ENCODE data around the gene PDE9A.
A peak's percentile ranks its signal among the peaks of the same experiment; 100 is the strongest.

Gene PDE9A

GRCh38 chr21:42635848-42636519, 17.4 kb upstream of the PDE9A start:
- Histone ChIP-seq H3K9me3 (ENCODE audit: control extremely low read depth in 1 of 5, control insufficient read depth in 4 of 5, insufficient read depth in 2 of 5, low read depth in 1 of 5, low read length in 4 of 5) (no peaks in the 10 kb centered on the region), H3K27ac (ENCODE audit: insufficient read depth in 1 of 2, low read depth in 1 of 2, low read length in 2 of 2, poor library complexity in 1 of 2, severe bottlenecking in 2 of 2) (no peak overlapping the region), H3K4me1 (ENCODE audit: control extremely low read depth in 1 of 4, control insufficient read depth in 4 of 4, insufficient read depth in 4 of 4, low read length in 3 of 4) (peaks cover 0 to 21% (median 8%) of the 10 kb centered on the region in 4 experiments), H3K27me3 (replicated peaks in 2 of 5; ENCODE audit: control insufficient read depth in 4 of 5, insufficient read depth in 5 of 5, low read length in 4 of 5) (no peaks in the 10 kb centered on the region), H3K36me3 (ENCODE audit: control insufficient read depth in 4 of 4, insufficient read depth in 4 of 4, low read length in 3 of 4) (no peaks in the 10 kb centered on the region), H3K4me3 (ENCODE audit: control insufficient read depth in 1 of 7, extremely low read depth in 1 of 7, insufficient read depth in 4 of 7, low read depth in 2 of 7, low read length in 6 of 7) (no peak overlapping the region)
- ChIA-PET POLR2A (no interaction called here), CTCF (no interaction called here)
- WGBS (ENCODE audit: insufficient coverage): 95% methylated on average over 6 of the region's 6 CpGs
- DNase-seq: no peak

DNA sequence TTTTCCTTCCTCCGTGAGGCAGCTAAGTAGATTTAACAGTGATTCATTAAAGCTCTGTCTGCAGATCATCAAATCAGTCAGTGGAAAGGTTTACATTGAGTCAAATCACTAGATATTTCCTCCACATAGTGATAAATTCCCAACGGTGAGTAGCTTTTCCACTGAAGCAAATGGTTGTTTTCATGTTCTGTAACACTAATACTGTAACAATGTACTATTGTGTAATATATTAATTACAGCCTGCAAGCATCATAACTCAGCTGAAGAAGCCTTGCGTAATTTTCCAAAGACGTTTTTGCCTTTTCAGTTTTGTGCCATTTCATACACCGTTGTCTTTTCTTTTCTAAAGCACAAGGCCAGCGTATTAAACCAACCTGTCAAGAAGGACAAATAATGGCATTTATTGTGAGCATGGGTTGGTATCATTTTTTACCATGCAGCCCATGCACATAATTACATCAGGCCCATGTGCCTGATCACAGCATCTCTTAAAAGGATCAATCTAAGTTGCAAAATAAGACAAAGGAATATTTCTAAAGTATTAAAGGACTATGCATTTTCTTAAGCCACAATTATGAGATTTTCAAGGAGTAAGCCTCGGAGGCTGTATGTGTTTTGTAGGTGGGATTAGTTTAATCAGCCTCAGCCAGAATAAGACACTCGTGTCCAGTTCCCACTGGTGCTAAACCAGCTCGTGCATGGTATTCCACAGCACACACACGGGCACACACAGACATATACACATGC, 16.7 kb upstream of the PDE9A start:
- Histone ChIP-seq H3K36me3 (ENCODE audit: control insufficient read depth in 4 of 4, insufficient read depth in 4 of 4, low read length in 3 of 4) (no peaks in the 10 kb centered on the region), H3K4me3 (ENCODE audit: control insufficient read depth in 1 of 7, extremely low read depth in 1 of 7, insufficient read depth in 4 of 7, low read depth in 2 of 7, low read length in 6 of 7) (no peak overlapping the region), H3K4me1 (ENCODE audit: control extremely low read depth in 1 of 4, control insufficient read depth in 4 of 4, insufficient read depth in 4 of 4, low read length in 3 of 4) (peaks cover 0 to 21% (median 8%) of the 10 kb centered on the region in 4 experiments), H3K27me3 (replicated peaks in 2 of 5; ENCODE audit: control insufficient read depth in 4 of 5, insufficient read depth in 5 of 5, low read length in 4 of 5) (no peaks in the 10 kb centered on the region), H3K9me3 (ENCODE audit: control extremely low read depth in 1 of 5, control insufficient read depth in 4 of 5, insufficient read depth in 2 of 5, low read depth in 1 of 5, low read length in 4 of 5) (no peaks in the 10 kb centered on the region), H3K27ac (ENCODE audit: insufficient read depth in 1 of 2, low read depth in 1 of 2, low read length in 2 of 2, poor library complexity in 1 of 2, severe bottlenecking in 2 of 2) (no peak overlapping the region)
- CTCF ChIA-PET: interaction anchor here (1.0 kb wide), 1 partner anchor 40 kb away, joined by 3 read pairs; no protein-coding TSS in a partner anchor
- DNase-seq: no peak
- POLR2A ChIA-PET: no interaction called here
- WGBS (ENCODE audit: insufficient coverage): 100% methylated on average over 5 of the region's 10 CpGs

DNA sequence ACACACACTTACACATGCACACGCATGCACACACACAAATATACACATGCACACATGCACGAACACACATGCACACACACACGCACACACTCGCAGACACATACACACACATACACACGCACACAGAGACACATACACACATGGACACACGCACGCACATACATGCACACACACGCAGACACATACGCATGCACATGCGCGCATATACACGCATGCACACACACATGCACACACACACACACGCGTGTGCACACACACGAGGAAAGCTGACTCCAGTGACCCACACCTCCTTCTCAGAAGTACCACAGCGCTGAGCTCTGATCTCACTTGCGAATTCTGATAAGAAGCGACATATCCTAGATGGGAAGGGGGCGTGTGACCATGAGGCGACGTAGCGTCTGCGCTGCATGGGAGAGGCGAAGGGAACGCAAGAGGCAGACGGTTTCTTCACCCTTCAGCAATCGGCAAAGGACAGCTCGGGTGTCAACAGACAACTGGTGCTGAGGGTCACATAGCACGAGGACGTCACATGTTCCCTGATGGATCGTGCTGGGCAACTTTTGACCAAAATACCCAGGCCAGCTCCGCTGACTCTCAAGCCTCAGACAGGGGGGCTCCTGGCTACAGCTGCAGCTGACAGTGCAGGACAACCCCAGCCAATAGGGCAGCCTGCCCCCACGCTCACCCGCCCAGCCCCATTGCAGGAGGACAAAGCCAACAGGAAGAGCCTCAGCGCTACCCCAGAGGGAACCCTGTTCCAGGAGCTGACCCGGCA, 16.0 kb upstream of the PDE9A start:
- H3K4me3 ChIP-seq (ENCODE audit: control insufficient read depth in 1 of 7, extremely low read depth in 1 of 7, insufficient read depth in 4 of 7, low read depth in 2 of 7, low read length in 6 of 7): no peak overlapping the region
- H3K27ac ChIP-seq (ENCODE audit: insufficient read depth in 1 of 2, low read depth in 1 of 2, low read length in 2 of 2, poor library complexity in 1 of 2, severe bottlenecking in 2 of 2): no peak overlapping the region
- no peaks in the 10 kb centered on the region for H3K27me3 ChIP-seq (replicated peaks in 2 of 5; ENCODE audit: control insufficient read depth in 4 of 5, insufficient read depth in 5 of 5, low read length in 4 of 5)
- no peaks in the 10 kb centered on the region for H3K36me3 ChIP-seq (ENCODE audit: control insufficient read depth in 4 of 4, insufficient read depth in 4 of 4, low read length in 3 of 4)
- no peak for DNase-seq
- peaks cover 0 to 21% (median 8%) of the 10 kb centered on the region in 4 experiments for H3K4me1 ChIP-seq (ENCODE audit: control extremely low read depth in 1 of 4, control insufficient read depth in 4 of 4, insufficient read depth in 4 of 4, low read length in 3 of 4)
- no peaks in the 10 kb centered on the region for H3K9me3 ChIP-seq (ENCODE audit: control extremely low read depth in 1 of 5, control insufficient read depth in 4 of 5, insufficient read depth in 2 of 5, low read depth in 1 of 5, low read length in 4 of 5)
- WGBS (ENCODE audit: insufficient coverage): 91% methylated on average over 33 of the region's 36 CpGs
- POLR2A ChIA-PET: no interaction called here
- CTCF ChIA-PET: interaction anchor here (1.0 kb wide), 1 partner anchor 41 kb away, joined by 3 read pairs; no protein-coding TSS in a partner anchor

GRCh38 chr21:42638266-42638863, 15.1 kb upstream of the PDE9A start:
- DNase-seq: no peak
- 64% methylated on average over 14 of the region's 19 CpGs for WGBS (ENCODE audit: insufficient coverage)
- peaks cover 0 to 21% (median 8%) of the 10 kb centered on the region in 4 experiments for H3K4me1 ChIP-seq (ENCODE audit: control extremely low read depth in 1 of 4, control insufficient read depth in 4 of 4, insufficient read depth in 4 of 4, low read length in 3 of 4)
- no peak overlapping the region for H3K4me3 ChIP-seq (ENCODE audit: control insufficient read depth in 1 of 7, extremely low read depth in 1 of 7, insufficient read depth in 4 of 7, low read depth in 2 of 7, low read length in 6 of 7)
- POLR2A ChIA-PET: no interaction called here
- no peaks in the 10 kb centered on the region for H3K9me3 ChIP-seq (ENCODE audit: control extremely low read depth in 1 of 5, control insufficient read depth in 4 of 5, insufficient read depth in 2 of 5, low read depth in 1 of 5, low read length in 4 of 5)
- CTCF ChIA-PET: interaction anchor here (0.9 kb wide), 1 partner anchor 26 kb away, joined by 3 read pairs; no protein-coding TSS in a partner anchor
- H3K27me3 ChIP-seq (replicated peaks in 2 of 5; ENCODE audit: control insufficient read depth in 4 of 5, insufficient read depth in 5 of 5, low read length in 4 of 5): no peaks in the 10 kb centered on the region
- no peak overlapping the region for H3K27ac ChIP-seq (ENCODE audit: insufficient read depth in 1 of 2, low read depth in 1 of 2, low read length in 2 of 2, poor library complexity in 1 of 2, severe bottlenecking in 2 of 2)
- H3K36me3 ChIP-seq (ENCODE audit: control insufficient read depth in 4 of 4, insufficient read depth in 4 of 4, low read length in 3 of 4): no peaks in the 10 kb centered on the region

- no peak for DNase-seq
- H3K27ac ChIP-seq (ENCODE audit: insufficient read depth in 1 of 2, low read depth in 1 of 2, low read length in 2 of 2, poor library complexity in 1 of 2, severe bottlenecking in 2 of 2): no peak overlapping the region
- ChIA-PET POLR2A (no interaction called here), CTCF (interaction anchor here (1.3 kb wide), 1 partner anchor 14 kb away, joined by 7 read pairs; no protein-coding TSS in a partner anchor)
- H3K36me3 ChIP-seq (ENCODE audit: control insufficient read depth in 4 of 4, insufficient read depth in 4 of 4, low read length in 3 of 4): no peaks in the 10 kb centered on the region
- peaks cover 0 to 21% (median 8%) of the 10 kb centered on the region in 4 experiments for H3K4me1 ChIP-seq (ENCODE audit: control extremely low read depth in 1 of 4, control insufficient read depth in 4 of 4, insufficient read depth in 4 of 4, low read length in 3 of 4)
- no peak overlapping the region for H3K4me3 ChIP-seq (ENCODE audit: control insufficient read depth in 1 of 7, extremely low read depth in 1 of 7, insufficient read depth in 4 of 7, low read depth in 2 of 7, low read length in 6 of 7)
- no peaks in the 10 kb centered on the region for H3K27me3 ChIP-seq (replicated peaks in 2 of 5; ENCODE audit: control insufficient read depth in 4 of 5, insufficient read depth in 5 of 5, low read length in 4 of 5)
- 95% methylated on average over 5 of the region's 8 CpGs for WGBS (ENCODE audit: insufficient coverage)
- no peaks in the 10 kb centered on the region for H3K9me3 ChIP-seq (ENCODE audit: control extremely low read depth in 1 of 5, control insufficient read depth in 4 of 5, insufficient read depth in 2 of 5, low read depth in 1 of 5, low read length in 4 of 5)
These were observed 13.7 kb upstream of the PDE9A start for GRCh38 chr21:42639646-42640152.

- Histone ChIP-seq H3K36me3 (ENCODE audit: control insufficient read depth in 4 of 4, insufficient read depth in 4 of 4, low read length in 3 of 4) (no peaks in the 10 kb centered on the region), H3K4me1 (ENCODE audit: control extremely low read depth in 1 of 4, control insufficient read depth in 4 of 4, insufficient read depth in 4 of 4, low read length in 3 of 4) (peaks cover 0 to 21% (median 8%) of the 10 kb centered on the region in 4 experiments), H3K9me3 (ENCODE audit: control extremely low read depth in 1 of 5, control insufficient read depth in 4 of 5, insufficient read depth in 2 of 5, low read depth in 1 of 5, low read length in 4 of 5) (no peaks in the 10 kb centered on the region), H3K4me3 (ENCODE audit: control insufficient read depth in 1 of 7, extremely low read depth in 1 of 7, insufficient read depth in 4 of 7, low read depth in 2 of 7, low read length in 6 of 7) (no peak overlapping the region), H3K27me3 (replicated peaks in 2 of 5; ENCODE audit: control insufficient read depth in 4 of 5, insufficient read depth in 5 of 5, low read length in 4 of 5) (no peaks in the 10 kb centered on the region), H3K27ac (ENCODE audit: insufficient read depth in 1 of 2, low read depth in 1 of 2, low read length in 2 of 2, poor library complexity in 1 of 2, severe bottlenecking in 2 of 2) (no peak overlapping the region)
- DNase-seq: peak in 1 of 3 donors; percentile 36
- 10% methylated on average over 3 of the region's 4 CpGs for WGBS (ENCODE audit: insufficient coverage)
- ChIA-PET POLR2A (no interaction called here), CTCF (interaction anchor here (0.7 to 2.8 kb wide), 4 partner anchors 12 to 36 kb away, joined by 3 to 13 read pairs (median 5); partner anchors contain the start of gene PDE9A)
These were observed 12.9 kb upstream of the PDE9A start for GRCh38 chr21:42640486-42640885.
